NCI-H524 (cell line): Measurements from ENCODE around the gene NCSTN.

Source experiments
- DNase-seq, 2 experiments: peaks; one replicate each; lab custom pipeline; 2025; lab: John Stamatoyannopoulos, UW

NCSTN gene

DNA sequence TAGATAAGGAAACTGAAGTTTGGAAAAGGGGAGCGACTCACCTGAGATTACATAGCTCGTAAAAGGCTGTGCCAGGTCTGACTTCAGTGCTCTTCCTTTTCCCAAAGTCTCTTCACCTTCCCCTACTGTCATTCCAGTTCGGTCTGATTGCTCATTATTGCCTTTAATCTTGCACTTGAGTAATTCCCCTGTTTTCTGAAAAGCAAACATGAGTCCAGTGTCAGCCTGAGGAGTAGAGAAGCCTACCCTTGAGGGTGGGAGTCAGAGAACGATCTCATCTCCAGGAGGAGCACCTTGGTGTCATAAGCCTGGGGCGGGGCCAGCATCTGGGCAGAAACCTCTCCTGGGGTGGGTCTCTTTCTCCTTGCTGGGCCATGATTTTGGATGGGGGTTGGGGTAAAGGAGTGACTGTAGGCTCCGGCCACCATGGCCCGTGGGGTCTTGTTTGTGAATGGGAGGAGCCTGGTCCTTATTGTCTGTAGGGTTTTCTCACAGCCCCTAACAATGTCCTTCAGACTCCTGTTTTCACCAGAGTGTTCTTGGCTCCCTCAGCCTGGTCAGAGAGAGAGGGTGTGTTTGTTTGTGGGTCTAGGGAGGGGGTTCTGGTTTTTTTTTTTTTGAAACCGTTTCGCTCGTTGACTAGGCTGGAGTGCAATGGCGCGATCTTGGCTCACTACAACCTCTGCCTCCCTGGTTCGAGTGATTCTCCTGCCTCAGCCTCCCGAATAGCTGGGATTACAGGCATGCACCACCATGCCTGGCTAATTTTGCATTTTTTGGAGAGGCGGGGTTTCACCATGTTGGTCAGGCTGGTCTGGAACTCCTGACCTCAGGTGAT, 63.2 kb downstream of the NCSTN start:
- DNase-seq: no peak

- no peak for DNase-seq
These were observed 64.9 kb downstream of the NCSTN start for GRCh38 chr1:160407839-160408801.
